SK-N-MC (cell line): ENCODE data around the gene TBC1D1.
"Not testable (repeated sequence)": the region's sequence is repeated elsewhere in the genome, so short reads cannot be mapped to it uniquely, and the experiment has no call there.

Experiments
- DNase-seq: peaks from one replicate; pipeline ENCODE4 v3.0.0-alpha.2; 2011; ENCODE audit warnings: low read depth, low spot score
- H3K27ac ChIP-seq: fragments of 200-600 bp; sonication (generic); 2 replicates; pipeline ENCODE4 v1.5.1; 2016; ENCODE audit warnings: mixed run types
- H3K36me3 ChIP-seq: fragments of 200-600 bp; sonication (generic); 2 replicates; pipeline ENCODE4 v1.6.1; 2017; ENCODE audit warnings: antibody characterized with exemption, low read length, mixed read lengths; ENCODE audit not compliant: insufficient read depth
- H3K4me3 ChIP-seq: fragments of 200-600 bp; sonication (generic); 2 replicates; pipeline ENCODE4 v1.5.1; 2016
- H3K9ac ChIP-seq: fragments of 200-600 bp; sonication (generic); 2 replicates; pipeline ENCODE4 v1.8.0; 2017; ENCODE audit warnings: mixed run types, mixed read lengths; ENCODE audit not compliant: insufficient read length
- H3K9me3 ChIP-seq: fragments of 200-600 bp; sonication (generic); 2 replicates; pipeline ENCODE4 v1.6.1; 2017; ENCODE audit warnings: low read depth, mild to moderate bottlenecking, antibody characterized with exemption, low read length, moderate library complexity, mixed read lengths
- EZH2 ChIP-seq: fragments of 200-600 bp; sonication (generic); IDR thresholded peaks from one replicate; pipeline ENCODE4 v1.6.1; 2017; ENCODE audit warnings: antibody characterized with exemption
- FOXP2 ChIP-seq: optimal IDR thresholded peaks from 2 replicates; pipeline ENCODE3; 2011; ENCODE audit warnings: mild to moderate bottlenecking, moderate library complexity; ENCODE audit not compliant: insufficient read depth; ENCODE audit errors: extremely low read length, control extremely low read depth
- POLR2AphosphoS5 ChIP-seq: IDR thresholded peaks from 2 replicates; pipeline ENCODE4 v1.6.1; 2012; ENCODE audit warnings: mild to moderate bottlenecking, low read depth, low read length, borderline replicate concordance

TBC1D1 gene

GRCh38 chr4:37973441-37973840 is 82.6 kb downstream of the TBC1D1 start:
- no peak overlapping the region for H3K27ac ChIP-seq
- no peaks in the 10 kb centered on the region; the same call in 1 of the 2 replicates for H3K9me3 ChIP-seq
- H3K9ac ChIP-seq: no peak overlapping the region
- no peak overlapping the region for H3K4me3 ChIP-seq
- no peaks in the 10 kb centered on the region for H3K36me3 ChIP-seq
- no peak for DNase-seq
- no peak for TF ChIP-seq EZH2
- no peak for TF ChIP-seq POLR2AphosphoS5
- no peak for TF ChIP-seq FOXP2

- H3K27ac ChIP-seq, DNase-seq: not testable (repeated sequence)
Observed at GRCh38 chr4:37975321-37975822, 84.5 kb downstream of the TBC1D1 start.

GRCh38 chr4:37976507-37976906 is 85.6 kb downstream of the TBC1D1 start:
- no peak overlapping the region for H3K27ac ChIP-seq
- TF ChIP-seq POLR2AphosphoS5 (no peak), FOXP2 (no peak)
- H3K9me3 ChIP-seq: no peaks in the 10 kb centered on the region
- peak overlapping the region; percentile 74 for H3K4me3 ChIP-seq
- DNase-seq: no peak
- H3K36me3 ChIP-seq: no peaks in the 10 kb centered on the region
- H3K9ac ChIP-seq: peak overlapping the region; percentile 66

More at GRCh38 chr4:37975321-37975822, 84.5 kb downstream of the TBC1D1 start:
- not testable (repeated sequence) for H3K9me3 ChIP-seq, H3K36me3 ChIP-seq, H3K9ac ChIP-seq, H3K4me3 ChIP-seq

GRCh38 chr4:37976991-37977470 is 86.1 kb downstream of the TBC1D1 start:
- H3K36me3 ChIP-seq: no peaks in the 10 kb centered on the region
- H3K9ac ChIP-seq: peak overlapping the region; percentile 66
- DNase-seq: no peak
- H3K4me3 ChIP-seq: peak overlapping the region; percentile 77
- H3K9me3 ChIP-seq: no peaks in the 10 kb centered on the region
- no peak overlapping the region for H3K27ac ChIP-seq
- TF ChIP-seq POLR2AphosphoS5: no peak

- Histone ChIP-seq H3K27ac (no peak overlapping the region), H3K9ac (peak overlapping the region; percentile 60), H3K9me3 (no peaks in the 10 kb centered on the region), H3K4me3 (peak overlapping the region; percentile 77), H3K36me3 (no peaks in the 10 kb centered on the region)
- TF ChIP-seq POLR2AphosphoS5 (no peak), FOXP2 (no peak), EZH2 (no peak)
- no peak for DNase-seq
Observed at GRCh38 chr4:37977471-37978247, 86.8 kb downstream of the TBC1D1 start.

- TF ChIP-seq POLR2AphosphoS5: no peak
- TF ChIP-seq EZH2: no peak
- no peak for TF ChIP-seq FOXP2
- Histone ChIP-seq H3K4me3 (peak overlapping the region; percentile 77), H3K9ac (no peak overlapping the region), H3K36me3 (no peaks in the 10 kb centered on the region), H3K9me3 (no peaks in the 10 kb centered on the region), H3K27ac (no peak overlapping the region)
- DNase-seq: no peak
Observed at GRCh38 chr4:37978248-37978924, 87.5 kb downstream of the TBC1D1 start.

GRCh38 chr4:37980246-37980645 is 89.4 kb downstream of the TBC1D1 start:
- Histone ChIP-seq H3K4me3 (no peak overlapping the region), H3K27ac (no peak overlapping the region), H3K36me3 (no peaks in the 10 kb centered on the region), H3K9ac (no peak overlapping the region), H3K9me3 (no peaks in the 10 kb centered on the region)
- no peak for DNase-seq
- TF ChIP-seq EZH2: no peak
- TF ChIP-seq POLR2AphosphoS5: no peak
- TF ChIP-seq FOXP2: no peak

GRCh38 chr4:37981425-37981824 is 90.5 kb downstream of the TBC1D1 start:
- no peak for TF ChIP-seq EZH2
- no peak for TF ChIP-seq POLR2AphosphoS5
- TF ChIP-seq FOXP2: no peak
- no peaks in the 10 kb centered on the region for H3K36me3 ChIP-seq
- no peak overlapping the region for H3K9ac ChIP-seq
- no peaks in the 10 kb centered on the region for H3K9me3 ChIP-seq
- H3K4me3 ChIP-seq: no peak overlapping the region
- no peak for DNase-seq
- H3K27ac ChIP-seq: no peak overlapping the region
